Choroid plexus epithelial cell (primary cell): Measurements from ENCODE around the gene FHOD3.

Experiments
- DNase-seq: peaks from one replicate; pipeline ENCODE4 v3.0.0-alpha.2; 2010; ENCODE audit warnings: low read depth
- H3K4me3 ChIP-seq: 2 replicates; pipeline ENCODE4 v1.5.1; 2011; ENCODE audit warnings: low read depth, mild to moderate bottlenecking, control low read depth, low read length, moderate library complexity
- TF ChIP-seq, protein P1 (sequence below): conservative IDR thresholded peaks from 2 replicates; pipeline ENCODE4 v1.5.1; 2011; ENCODE audit warnings: low read depth, mild to moderate bottlenecking, control low read depth, inconsistent platforms, low read length, moderate library complexity

FHOD3 gene

DNA sequence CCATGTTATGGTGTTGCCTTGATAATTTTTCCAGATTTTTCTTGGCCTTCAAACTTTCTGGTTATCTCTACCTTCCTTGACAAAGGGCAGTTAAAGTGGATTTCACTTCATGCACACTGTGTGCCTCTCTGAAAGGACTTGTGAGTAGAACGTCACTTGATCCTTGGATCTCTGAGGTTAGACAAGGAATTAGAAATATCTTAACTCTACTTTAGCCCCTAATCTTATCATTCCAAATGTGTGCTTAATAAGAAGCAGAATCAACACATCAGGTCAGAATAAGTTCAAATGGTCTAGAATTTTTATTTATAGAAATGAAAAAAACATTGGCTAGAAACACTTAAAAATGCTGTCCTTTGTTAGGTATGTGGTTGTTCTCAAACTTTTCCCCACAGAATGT lies 325.6 kb downstream of the FHOD3 start:
- TF ChIP-seq, protein P1, sequence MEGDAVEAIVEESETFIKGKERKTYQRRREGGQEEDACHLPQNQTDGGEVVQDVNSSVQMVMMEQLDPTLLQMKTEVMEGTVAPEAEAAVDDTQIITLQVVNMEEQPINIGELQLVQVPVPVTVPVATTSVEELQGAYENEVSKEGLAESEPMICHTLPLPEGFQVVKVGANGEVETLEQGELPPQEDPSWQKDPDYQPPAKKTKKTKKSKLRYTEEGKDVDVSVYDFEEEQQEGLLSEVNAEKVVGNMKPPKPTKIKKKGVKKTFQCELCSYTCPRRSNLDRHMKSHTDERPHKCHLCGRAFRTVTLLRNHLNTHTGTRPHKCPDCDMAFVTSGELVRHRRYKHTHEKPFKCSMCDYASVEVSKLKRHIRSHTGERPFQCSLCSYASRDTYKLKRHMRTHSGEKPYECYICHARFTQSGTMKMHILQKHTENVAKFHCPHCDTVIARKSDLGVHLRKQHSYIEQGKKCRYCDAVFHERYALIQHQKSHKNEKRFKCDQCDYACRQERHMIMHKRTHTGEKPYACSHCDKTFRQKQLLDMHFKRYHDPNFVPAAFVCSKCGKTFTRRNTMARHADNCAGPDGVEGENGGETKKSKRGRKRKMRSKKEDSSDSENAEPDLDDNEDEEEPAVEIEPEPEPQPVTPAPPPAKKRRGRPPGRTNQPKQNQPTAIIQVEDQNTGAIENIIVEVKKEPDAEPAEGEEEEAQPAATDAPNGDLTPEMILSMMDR: no peak
- DNase-seq: no peak
- no peak overlapping the region for H3K4me3 ChIP-seq

DNA sequence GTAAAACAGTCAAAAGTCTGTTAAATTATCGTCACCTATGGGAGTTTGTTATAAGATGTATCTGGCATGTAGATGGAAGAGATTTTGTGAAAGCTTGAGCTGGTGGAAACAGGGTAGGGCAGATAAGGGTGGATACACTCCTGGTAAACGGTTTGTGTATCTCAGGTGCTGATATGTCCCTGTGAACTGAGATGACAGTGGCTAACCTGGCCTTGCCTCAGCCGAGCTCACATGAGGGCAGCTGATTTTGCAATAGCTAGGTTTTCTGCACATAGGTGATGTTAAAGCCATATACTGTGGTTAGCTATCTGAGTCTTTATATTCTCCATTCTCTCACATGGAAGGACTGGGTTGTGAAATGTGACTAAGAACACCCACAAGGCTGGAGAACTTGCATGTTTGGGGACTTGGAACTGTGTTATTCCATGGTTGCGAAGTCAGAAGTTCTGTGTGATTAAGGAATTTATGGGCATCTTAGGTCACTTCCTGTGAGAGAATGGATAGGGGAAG lies 326.2 kb downstream of the FHOD3 start:
- TF ChIP-seq, protein P1: no peak
- DNase-seq: no peak
- no peak overlapping the region for H3K4me3 ChIP-seq

DNA sequence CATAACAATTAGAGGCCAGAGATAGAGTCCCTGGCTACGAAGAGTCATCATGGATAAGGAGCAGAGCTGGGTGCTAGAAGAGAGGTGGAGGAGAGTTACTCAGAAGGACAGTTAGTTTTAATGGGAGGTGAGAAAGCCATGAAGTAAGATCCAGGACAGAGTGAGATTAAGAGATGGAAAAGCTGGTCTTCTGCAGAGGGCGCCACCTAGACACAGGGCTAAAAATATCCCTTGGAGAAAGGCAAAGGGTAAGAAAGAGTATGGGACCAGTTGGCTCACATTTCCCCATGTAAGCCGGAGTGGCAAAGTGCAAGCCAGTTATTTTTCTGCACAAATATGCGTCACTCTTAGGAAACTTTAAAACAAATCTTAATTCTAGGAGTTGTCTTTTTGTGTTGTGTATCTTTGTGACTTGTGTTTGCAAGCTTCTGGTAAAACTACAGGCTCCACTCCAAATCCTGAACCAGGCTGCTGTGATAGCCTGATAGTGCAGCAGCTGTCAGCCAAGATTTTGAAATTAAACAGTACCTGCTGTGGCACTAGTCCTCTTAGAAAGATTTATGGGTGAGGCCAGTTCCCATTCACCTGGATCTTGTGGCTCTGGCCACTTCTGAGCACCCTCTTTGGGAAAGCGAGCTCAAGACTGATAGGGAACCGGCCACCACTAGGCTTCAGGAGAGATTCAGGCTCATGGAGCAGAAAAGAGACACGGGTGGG lies 327.1 kb downstream of the FHOD3 start:
- TF ChIP-seq, protein P1: peak; percentile 2
- no peak for DNase-seq
- no peak overlapping the region for H3K4me3 ChIP-seq

DNA sequence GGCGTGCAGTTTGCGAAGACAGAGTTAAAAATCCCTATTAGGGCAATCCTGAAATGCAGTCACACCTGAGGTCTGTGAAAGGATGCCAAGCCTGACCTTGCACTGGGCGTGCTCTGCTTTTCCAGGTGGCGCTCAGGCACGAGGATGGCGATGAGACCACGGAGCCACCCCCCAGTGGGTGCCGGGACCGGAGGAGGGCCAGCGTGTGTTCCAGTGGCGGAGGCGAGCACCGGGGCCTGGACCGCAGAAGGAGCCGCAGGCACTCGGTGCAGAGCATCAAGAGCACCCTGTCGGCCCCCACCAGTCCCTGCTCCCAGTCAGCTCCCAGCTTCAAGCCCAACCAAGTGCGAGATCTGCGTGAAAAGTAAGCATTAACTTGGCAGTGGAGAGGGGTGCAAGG lies 327.9 kb downstream of the FHOD3 start:
- H3K4me3 ChIP-seq: no peak overlapping the region
- TF ChIP-seq, protein P1: no peak
- DNase-seq: no peak

GRCh38 chr18:36627637-36628036 lies 330.1 kb downstream of the FHOD3 start:
- TF ChIP-seq, protein P1: no peak
- no peak overlapping the region for H3K4me3 ChIP-seq
- no peak for DNase-seq

- TF ChIP-seq, protein P1: no peak
- peak; percentile 75 for DNase-seq
- no peak overlapping the region for H3K4me3 ChIP-seq
Observed at GRCh38 chr18:36628435-36629137, 331.1 kb downstream of the FHOD3 start.
